GM19023 (cell line): ENCODE data around the gene USE1.

Source experiments
- ATAC-seq: cut with Tn5 transposase; IDR thresholded peaks from one replicate; pipeline ENCODE4 v1.9.1; 2021; ENCODE audit warnings: mild to moderate bottlenecking, moderate library complexity; ENCODE audit not compliant: unreplicated experiment

USE1 gene

DNA sequence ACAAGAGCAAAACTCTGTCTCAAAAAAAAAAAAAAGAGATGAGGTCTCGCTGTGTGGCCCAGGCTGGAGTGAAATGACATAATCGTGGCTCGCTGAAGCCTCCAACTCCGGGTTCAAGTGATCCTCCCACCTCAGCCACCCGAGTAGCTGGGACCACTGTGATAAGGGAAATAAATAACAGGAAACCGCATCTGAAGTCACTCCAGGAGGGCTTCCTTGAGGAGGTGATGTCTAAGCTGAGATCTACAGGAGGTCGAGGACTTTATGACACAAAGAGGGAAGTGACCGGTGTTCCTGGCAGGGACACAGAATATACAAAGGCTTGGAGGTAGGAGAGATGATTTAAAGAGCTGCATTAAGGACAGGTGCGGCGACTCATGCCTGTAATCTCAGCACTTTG lies 39.5 kb downstream of the USE1 start:
- ATAC-seq: no peak

DNA sequence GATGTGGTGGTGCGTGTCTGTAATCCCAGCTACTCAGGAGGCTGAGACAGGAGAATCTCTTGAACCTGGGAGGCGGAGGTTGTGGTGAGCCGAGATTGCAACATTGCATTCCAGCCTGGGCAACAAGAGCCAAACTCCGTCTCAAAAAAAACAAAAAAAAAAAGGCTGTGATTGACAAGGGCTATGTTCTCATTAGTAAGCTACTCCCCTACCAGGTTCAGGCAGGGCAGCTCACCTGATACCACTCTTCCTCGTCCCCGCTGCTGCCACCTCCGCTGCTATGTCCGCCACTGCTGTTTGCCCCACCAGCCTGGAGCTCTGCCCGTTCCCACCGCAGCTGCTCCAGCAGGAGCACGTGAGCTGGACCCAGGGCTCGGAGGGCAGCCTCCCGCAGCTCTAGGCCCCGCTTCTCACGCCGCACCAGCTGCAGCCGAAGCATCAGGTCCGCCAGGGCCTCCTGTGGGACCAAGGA lies 40.0 kb downstream of the USE1 start:
- ATAC-seq: no peak

DNA sequence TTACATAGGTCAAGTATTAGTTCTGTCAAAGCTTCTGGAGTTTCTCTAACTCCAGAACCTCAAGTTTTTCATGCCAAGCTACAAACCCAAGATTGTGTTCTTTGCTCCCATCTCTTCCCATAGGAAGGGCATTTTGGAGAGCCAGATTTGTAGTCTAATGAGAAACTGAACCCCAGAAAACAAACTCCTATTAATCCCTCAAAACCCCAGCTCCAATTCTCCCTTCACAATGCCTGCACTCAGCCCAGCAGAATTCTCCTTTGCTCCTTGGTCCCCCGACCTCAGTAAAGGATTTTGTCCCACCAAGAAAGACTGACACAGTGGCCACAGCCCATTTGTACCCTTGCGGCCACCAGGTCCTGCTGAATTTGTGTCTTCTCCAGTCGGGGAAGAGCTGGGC lies 41.0 kb downstream of the USE1 start:
- ATAC-seq: no peak

DNA sequence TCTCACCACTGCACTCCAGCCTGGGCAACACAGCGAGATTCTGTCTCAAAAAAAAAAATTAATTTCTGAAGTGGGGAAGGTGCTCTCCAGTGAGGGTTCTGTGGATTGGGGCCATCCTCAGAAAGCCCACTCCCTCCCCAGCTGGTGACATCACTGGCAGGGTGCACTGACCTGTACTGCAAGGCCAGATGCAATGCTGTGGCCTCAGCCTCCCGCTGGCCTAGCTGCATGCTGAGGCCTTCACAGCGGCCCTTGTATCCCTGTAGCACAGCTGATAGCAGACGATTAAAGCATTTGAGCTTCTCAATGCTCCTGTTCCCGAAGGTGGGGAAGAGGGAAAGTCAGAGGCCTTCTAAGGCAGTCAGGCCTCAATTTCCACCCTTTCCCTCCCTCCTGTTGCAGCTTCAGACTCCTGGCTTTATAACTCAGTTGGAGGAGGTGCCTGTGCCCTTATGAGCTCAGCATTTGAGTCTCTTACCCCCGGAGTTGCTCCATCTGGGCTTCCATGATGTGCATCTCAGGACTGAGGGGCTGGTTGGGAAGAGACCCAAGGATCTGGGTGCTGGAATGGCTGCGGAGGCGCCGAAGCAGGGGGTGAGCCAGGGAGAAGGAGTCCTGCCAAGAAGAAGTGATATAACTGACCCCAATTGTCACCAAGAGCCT lies 44.1 kb downstream of the USE1 start:
- no peak for ATAC-seq

DNA sequence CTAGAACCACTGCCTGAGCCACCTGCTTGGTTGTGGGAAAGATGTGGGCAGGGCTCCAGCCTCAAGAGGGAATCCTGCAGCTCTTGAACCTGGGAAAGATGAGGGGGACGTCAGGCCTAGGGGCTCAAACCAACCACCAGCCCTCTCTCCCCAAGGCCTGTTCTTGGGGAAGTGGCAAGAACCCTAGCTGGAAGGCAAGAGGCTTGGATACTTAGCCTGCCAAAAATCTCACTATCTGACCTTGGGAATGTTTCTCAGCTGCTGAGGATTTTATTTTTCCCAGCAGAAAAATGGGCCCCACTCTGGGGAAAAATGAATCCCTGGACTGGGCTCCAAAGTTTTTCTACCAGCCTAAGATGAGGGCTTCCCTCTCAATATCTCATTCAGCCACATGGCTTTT lies 44.8 kb downstream of the USE1 start:
- no peak for ATAC-seq

DNA sequence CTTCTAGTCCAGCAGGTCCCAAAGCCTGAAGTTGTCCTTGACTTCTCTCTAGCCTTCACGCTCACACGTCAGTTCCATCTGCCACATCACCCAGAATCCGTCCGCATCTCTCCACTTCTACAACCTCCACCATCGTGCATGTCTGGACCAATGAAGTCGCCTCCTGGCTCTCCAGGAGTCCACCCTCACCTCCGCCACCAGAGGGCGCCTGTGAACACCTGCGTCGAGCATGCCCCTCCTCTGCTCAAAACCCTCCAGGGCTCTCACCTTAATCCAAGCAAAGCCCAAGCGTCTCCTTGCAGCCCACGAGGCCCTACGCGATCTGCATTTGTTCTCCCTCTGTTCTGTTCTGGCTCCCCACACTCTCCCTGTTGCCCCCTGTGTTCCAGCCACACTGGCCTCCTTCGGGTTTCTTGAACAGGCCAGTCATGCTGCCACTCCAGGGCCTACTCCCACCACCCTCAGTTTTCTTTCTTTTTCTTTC lies 45.7 kb downstream of the USE1 start:
- peak; percentile 72 for ATAC-seq

DNA sequence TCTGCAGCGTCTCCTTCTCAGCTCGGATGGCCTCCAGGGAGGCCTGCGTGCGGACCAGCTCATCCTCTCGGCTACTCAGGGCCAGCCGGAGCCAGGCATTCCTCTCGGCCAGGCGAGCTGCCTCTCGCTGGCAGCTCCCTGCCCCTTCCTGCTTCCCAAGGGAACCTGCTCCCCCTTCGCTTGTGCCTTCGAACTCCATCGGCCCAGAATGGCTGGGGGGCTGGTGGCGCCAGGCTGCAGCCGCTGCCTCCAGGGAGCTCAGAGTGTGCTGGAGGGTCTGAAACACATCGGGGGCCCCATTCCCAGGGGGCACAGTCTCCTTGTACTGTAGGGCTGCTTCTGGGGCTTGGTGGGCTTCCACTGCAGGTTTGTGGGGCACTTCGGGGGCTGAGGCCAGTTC lies 47.4 kb downstream of the USE1 start:
- ATAC-seq: no peak

DNA sequence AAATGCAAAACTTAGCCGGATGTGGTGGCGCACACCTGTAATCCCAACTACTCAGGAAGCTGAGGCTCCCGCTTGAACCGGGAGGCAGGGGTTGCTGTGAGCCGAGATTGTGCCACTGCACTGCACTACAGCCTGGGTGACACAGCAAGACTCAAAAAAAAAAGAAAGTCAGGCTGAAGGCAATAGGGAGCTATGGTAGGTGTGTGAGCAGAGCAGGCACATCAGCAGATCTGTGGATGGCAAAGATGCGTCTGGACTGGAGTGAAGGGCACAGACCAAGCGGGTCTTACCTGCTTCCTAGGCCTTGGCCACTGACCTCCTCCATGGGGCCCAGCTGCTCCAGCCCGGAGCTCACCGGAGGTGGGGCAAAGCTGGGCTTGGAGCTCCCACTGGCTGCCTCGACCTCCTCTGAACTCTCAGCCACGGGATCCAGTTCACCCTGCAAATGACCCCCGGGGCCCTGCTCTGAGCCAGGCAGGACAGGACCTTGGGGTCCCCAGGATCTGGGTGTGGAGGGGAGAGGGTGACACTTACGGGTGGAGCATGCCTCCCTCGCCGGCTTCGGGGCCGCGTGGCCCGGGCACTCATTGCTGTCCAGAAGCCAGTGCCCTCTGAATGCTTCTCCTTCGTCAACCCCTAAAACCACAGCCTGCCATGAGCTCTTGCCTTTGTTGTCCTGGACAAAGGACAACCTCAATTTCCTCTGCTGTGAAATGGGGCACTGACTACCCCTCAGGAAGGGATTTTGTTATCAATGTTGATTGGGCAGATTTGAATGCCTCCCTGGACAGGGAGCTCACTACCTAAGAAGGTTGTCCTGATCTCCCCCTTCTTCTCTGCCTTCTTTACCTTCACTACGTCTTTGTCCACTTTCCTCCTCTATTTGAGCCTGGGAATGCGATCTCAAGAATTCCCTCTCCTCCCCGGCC lies 48.8 kb downstream of the USE1 start:
- no peak for ATAC-seq

DNA sequence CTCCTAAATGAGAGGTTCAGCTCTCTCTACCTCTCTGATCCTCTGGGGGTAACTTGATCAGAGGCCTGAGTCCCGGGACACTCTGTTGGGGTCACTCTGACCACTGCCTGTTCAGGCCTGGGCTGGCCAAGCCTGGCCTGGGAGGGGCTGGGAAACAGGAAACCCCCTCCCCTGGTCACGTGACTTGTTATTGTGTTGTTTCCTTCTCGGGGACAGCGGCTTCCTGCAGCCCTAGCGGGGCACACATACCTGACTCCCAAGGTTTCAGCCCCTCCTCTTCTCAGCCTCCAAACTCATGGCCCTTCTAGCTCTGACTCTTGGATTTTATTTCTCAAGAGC lies 49.5 kb downstream of the USE1 start, which contains the start of gene USHBP1:
USHBP1 (minus strand) TSS at position 105 of the 339 bp plus-strand sequence. CDS start 446 bp downstream, outside the sequence.
- ATAC-seq: no peak

DNA sequence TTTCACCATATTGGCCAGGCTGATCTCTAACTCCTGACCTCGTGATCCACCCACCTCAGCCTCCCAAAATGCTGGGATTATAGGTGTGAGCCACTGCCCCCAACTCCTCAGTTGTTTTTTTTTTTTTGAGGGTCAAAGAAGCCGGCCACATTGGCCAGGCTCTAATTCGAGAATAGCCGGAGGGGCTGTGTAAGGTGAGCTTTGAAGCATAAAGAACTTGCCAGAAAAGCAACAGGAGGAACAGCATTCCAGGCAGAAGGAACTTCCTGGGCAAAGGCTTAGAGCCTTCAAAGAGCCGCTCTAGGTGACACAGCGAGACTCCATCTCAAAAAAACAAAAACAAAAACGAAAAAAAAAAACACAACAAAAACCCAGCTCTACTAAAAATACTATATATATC lies 50.9 kb downstream of the USE1 start:
- ATAC-seq: no peak

DNA sequence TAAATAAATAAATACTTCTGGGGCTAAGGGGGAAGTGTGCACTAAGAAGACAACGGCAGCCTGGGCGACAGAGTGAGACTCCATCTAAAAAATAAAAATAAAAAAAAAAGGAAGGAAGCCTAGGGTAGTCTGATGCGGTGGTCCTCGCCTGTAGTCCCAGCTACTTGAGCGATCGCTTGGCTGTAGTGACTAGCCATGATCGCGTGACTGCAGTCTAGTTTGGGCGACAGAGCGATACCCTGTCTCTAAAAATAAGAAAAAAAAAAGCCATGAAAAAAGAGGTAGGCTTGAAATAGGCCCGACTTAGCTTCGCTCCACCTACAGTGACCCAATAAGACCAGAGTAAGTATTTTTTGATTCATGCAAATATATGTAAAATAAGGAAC lies 51.4 kb downstream of the USE1 start:
- no peak for ATAC-seq

DNA sequence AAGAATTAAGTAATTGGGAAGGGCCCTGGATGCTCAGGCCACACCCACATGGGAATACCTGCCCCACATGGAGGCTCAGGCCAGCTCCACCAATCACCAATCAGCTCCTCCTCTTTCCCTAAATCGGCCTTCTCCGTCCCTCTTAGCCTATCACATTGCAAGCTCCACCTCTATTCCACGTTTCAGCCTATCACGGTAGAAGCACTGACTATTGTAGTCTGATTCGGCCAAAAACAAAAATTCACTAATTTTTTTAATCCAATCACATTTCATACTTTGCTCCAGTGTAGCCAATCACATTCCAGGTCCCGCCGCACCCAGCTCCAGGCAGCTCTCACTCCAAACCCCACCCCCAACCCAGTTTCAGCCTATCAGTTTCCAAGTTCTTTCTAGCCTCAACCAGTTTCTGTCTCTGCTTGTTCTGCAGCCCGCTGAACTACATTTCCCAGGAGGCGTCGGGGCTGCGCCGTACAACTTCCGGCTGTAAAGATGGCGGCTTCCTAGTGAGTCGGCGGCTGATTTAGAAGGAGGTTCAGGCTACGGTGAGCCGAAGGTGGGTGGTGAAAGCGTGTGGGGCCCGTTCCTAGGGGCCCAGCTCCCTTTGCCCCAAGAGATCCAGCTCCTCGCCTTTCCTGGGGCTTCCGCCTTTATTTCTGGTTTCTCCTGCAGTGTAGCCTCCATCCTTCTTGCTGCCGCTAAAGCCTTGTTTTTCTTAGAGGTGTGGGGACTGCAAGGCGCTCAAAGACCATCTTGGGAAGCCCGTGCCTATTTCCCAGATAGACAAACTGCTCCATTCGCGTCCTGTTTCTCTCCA lies 52.0 kb downstream of the USE1 start, which contains the start of gene BABAM1:
BABAM1 (plus strand) TSS at position 469 of the 814 bp plus-strand sequence. CDS start 1,364 bp downstream, outside the sequence.
- peak; percentile 92 for ATAC-seq

DNA sequence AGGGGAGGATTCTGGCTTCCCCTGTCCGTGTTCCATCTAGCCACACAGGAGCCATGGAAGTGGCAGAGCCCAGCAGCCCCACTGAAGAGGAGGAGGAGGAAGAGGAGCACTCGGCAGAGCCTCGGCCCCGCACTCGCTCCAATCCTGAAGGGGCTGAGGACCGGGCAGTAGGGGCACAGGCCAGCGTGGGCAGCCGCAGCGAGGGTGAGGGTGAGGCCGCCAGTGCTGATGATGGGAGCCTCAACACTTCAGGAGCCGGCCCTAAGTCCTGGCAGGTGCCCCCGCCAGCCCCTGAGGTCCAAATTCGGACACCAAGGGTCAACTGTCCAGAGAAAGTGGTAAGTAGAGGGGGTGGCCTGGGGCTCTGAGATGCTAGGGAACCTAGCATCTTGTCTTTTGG lies 53.6 kb downstream of the USE1 start:
- no peak for ATAC-seq
